ENCODE measurements around the gene TMEM132D. TPM values are rescaled to one million over a fixed set of nuclear protein-coding genes. Genes with fewer than 3 reads are reported as not detected.

Gene TMEM132D
- total and polyA plus RNA-seq, 2 of the 8 experiments (the other 6 are each of a cell fraction or from before 2014, with no cell fraction given) = 3.5 to 10.1 TPM

DNA sequence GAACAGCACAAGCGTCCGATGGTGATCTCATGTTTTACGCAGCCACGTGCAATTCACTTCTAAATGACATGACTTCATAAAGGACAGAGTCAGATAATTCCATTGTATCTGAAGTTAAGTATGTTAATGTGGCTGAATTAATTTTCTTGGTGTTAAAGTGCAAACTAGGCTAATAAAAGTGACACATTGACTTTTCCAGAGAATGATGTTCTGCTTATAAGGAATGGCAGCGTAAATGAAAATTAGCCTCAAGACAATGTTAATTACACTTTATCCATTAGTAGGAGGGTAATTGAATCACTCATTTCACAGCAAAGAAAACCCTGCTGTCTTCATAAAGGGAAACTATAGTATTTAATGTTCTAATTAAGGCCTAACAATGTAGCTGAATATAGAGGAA, 624.1 kb downstream of the TMEM132D start (continued):
- no peak for TF ChIP-seq NRF1 (IDR thresholded peaks at IDR 0.05; ENCODE audit: low read depth, low read length)
- no peak for TF ChIP-seq RNF2 (IDR thresholded peaks at IDR 0.05; ENCODE audit: borderline replicate concordance, low read depth, low read length, missing control alignments, poor library complexity, severe bottlenecking)
- no peak for TF ChIP-seq CHD2 (IDR thresholded peaks at IDR 0.05; ENCODE audit: low read length)
- no peak for TF ChIP-seq POLR2A (IDR thresholded peaks at IDR 0.05; ENCODE audit: control extremely low read depth in 1 of 2, low read depth in 2 of 2, low read length in 2 of 2)

All from H1 (cell line).